ENCODE measurements around the gene OR10A6.

DNA sequence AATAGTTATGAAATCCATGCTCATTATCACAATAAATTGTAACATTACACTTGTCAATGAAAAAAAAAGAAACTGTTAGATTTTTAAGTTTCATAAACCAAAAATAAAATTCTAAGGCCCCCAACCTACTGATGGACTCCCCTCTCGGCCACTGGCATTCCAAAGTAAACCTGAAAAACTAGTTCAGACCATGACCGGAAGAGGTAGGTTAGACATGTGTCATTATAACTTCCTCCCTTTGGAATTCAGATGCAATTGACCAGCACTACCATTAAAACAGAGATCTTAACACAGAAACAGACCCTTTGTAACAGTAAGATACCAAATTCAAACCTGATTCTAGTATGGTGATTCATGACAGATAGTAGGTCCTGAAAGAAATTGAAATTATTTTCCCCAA is 12.9 kb downstream of the OR10A6 start:
- TF ChIP-seq CTCF (IDR thresholded peaks at IDR 0.05) (no peak), EZH2 (IDR thresholded peaks at IDR 0.05; ENCODE audit: borderline replicate concordance, insufficient read depth, low read depth, low read length, poor library complexity, severe bottlenecking) (no peak)
